ENCODE measurements around the gene CRYBG1.
"Not testable (repeated sequence)": the region's sequence is repeated elsewhere in the genome, so short reads cannot be mapped to it uniquely, and the experiment has no call there.

The CRYBG1 gene

DNA sequence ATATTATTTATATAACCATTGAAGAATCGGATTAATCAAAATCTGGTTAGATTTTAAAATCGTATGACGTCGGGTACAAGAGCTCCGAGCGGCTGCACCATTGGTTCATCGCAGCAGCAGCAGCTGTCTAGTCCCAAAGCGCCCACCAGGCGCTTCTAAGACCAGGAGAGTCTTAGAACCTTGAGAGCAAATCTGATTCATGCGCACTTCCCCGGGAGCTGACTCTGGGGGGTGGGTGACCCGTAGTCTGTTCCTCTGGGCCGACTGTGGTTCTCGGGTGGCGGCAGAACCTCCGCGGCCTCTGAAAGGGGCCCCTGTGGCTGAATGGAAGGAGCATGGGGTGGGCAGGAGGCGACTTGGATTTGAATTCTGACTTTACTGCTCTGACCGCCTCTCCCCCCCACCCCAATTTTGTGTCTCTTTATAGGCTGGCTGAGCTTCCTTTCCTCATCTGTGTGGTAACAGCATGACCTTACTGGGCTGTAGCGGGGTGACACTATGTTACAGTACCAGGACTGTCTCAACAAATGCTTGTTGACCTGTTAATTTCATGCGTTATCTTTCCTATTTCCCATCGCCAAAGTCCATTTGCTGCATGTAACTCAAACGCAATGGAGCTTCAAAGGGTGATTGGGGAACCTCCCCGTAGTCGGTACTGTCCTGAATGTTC lies 149.0 kb downstream of the CRYBG1 start:
- no peak for DNase-seq (ENCODE audit: low spot score)

DNA sequence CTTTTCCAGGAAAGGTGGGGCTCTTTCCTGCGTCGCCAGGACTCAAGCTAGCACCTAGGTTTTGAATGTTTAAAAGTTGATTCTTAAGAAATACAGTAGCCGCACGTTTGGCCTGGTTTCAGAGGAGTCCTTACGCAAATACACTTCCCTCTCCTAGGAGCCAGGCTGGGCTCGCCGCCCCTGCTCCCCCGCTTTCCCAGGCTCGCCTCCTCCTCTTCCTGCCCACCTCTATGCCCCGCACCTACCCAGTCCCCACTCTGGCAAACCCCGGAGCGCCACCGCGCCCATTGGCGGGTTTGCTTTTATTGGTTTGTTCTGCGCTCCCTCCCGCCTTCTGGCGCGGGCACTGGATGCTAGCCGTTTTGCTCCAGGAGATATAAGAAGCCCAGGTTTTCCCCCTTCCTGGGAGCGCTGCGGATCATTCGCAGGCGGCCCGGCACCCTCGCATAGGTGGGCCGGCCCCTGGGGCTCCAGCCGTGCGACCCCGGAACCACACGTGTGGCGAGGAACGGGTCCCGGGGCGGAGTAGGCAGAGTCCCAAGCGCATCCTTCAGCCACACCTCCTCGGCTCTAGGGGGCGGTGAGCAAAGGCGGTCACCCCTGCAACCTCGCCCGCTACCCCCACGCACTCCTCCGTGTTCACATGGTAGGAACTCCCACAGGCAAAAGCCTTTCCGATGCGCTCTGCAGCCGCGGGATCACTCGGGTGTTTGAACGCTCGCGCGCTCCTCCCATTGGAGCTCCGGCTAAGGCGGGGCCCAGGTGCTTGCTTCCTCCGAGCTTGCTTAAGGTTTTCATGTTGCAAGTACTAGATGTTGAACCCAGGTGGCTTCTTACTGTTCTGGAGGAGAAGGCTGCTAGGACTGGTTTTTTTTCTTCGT lies 149.8 kb downstream of the CRYBG1 start:
- peak; percentile 10 for DNase-seq (ENCODE audit: low spot score)

DNA sequence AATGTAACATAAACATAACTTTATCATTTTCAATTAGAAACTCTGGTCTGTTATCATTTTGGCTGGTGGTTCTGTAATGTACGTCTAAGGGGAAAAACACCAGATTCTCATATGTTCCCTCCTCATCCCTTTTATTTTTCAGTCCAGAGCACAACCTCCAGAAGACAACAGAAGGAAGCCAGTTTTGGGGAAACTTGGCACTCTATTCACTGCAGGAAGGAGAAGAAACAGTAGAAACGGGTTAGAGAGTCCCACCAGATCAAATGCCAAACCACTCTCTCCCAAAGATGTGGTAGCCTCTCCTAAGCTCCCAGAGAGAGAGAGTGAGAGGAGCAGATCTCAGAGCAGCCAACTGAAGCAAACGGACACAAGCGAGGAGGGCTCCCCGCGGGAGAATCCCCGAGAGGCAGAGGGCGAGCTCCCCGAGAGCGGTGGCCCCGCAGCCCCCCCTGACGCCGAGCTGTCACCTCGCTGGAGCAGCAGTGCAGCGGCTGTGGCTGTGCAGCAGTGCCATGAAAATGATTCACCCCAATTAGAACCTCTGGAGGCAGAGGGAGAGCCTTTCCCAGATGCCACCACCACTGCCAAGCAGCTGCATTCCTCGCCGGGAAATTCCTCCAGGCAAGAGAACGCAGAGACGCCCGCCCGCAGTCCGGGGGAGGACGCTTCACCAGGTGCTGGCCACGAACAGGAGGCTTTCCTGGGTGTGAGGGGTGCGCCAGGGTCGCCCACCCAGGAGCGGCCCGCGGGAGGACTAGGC lies 151.0 kb downstream of the CRYBG1 start:
- no peak for DNase-seq (ENCODE audit: low spot score)

DNA sequence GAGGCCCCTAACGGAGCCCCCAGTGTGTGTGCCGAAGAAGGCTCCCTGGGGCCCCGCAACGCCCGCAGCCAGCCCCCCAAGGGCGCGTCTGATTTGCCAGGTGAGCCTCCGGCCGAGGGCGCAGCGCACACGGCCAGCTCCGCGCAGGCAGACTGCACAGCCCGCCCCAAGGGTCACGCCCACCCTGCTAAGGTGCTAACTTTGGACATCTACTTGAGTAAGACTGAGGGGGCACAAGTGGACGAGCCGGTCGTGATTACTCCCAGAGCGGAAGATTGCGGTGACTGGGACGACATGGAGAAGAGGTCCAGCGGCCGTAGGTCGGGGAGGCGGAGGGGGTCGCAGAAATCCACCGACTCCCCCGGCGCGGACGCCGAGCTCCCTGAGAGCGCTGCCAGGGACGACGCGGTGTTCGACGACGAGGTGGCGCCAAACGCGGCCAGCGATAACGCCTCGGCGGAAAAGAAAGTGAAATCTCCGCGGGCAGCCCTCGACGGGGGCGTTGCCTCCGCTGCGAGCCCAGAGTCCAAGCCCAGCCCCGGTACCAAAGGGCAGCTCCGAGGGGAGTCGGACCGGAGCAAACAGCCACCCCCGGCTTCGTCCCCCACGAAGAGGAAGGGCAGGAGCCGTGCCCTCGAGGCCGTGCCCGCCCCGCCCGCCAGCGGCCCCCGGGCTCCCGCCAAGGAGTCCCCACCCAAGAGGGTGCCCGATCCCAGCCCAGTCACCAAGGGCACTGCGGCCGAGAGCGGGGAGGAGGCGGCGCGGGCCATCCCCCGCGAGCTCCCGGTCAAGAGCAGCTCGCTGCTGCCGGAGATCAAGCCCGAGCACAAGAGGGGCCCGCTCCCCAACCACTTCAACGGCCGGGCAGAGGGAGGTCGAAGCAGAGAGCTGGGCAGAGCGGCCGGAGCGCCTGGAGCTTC lies 151.8 kb downstream of the CRYBG1 start:
- DNase-seq (ENCODE audit: low spot score): peak; percentile 17

DNA sequence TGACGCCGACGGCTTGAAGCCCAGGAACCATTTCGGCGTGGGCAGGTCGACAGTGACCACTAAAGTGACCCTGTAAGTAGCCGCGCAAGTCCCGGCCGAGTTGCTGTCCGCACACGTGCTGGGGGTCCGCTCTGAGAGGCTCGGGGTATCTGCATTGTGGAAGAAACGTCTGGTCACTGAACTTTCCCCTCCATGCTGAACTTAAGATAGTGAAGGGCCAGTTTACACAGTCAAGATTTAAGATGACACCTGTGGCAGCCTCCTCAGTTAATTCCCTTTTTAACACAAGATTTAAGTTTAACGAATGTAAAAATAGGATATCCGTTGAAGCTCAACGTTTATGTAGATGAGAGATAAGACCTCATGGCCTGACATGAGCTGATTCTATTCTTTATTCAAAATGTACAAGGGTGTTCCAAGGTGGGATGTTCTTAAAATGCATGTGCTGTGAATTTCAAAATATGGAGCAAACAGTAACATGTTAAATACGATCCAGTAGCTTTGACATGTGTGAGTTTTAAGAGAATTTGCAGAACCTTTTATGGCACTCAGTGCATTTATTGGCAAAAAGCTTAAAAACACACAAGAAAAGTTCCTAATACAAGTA lies 152.6 kb downstream of the CRYBG1 start:
- no peak for DNase-seq (ENCODE audit: low spot score)

DNA sequence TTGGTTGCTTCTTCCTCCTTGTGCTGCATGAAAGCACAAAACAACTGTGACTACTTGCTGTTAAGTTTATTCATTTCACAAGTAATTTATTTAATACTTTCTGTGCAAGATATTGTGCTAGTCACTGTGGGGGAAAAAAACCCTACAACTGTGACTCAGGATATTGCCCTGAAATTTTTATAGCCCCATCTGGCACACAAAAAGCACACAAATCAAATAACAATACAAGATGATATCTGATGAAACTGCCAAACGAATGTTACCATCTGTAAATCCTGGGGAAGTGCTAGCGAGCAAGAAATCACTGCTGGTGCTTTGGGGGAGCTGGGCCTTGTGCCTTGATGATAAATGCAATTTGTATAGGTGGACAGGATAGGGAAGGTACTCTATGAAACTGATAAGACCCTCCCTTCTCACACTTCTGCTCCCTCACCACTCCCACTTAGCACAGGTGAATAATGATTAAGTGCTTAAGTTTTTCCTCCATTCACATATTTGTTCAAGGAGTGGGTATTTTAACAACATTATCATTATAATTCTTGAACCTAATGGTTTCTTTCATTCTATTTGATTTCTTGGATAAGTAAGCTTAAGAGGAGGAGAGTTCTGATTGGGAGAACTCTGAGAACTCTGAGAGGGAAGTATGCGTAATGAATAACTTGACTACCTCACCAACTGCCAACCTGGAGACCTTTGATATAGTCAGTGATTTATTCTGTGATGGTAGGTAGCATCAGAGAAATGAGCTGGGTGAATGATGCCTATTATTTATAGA lies 153.5 kb downstream of the CRYBG1 start:
- DNase-seq (ENCODE audit: low spot score): peak; percentile 41

DNA sequence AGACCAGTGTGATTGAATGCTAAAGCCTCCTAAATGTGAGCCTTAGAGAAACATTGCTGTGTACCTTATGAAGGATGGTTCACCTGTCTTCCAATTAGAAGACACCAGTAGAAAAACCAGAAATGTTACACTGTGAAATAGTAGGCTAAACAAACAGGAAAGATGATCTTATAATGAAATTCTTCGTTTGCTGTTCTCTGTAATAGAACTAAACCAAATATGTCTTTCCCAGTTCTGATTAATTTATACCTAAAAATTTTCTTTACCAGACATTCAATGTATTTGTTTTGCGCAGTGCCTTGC lies 154.0 kb downstream of the CRYBG1 start:
- no peak for DNase-seq (ENCODE audit: low spot score)

DNA sequence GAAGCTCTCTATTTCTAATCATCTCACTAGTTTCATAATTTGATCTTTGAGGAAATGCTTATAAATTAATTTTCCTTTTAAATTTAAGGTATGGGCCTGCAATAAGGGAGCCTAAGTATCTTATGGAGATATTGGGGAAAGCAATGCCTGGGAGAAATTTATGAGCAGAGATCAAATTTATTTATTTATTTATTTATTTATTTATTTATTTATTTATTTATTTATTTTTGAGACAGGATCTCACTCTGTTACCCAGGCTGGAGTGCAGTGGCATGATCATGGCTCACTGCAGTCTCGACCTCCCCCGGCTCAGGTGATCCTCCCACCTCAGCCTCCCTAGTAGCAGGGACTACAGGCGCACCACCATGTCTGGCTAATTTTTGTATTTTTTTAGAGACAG lies 155.1 kb downstream of the CRYBG1 start:
- DNase-seq (ENCODE audit: low spot score): not testable (repeated sequence)

DNA sequence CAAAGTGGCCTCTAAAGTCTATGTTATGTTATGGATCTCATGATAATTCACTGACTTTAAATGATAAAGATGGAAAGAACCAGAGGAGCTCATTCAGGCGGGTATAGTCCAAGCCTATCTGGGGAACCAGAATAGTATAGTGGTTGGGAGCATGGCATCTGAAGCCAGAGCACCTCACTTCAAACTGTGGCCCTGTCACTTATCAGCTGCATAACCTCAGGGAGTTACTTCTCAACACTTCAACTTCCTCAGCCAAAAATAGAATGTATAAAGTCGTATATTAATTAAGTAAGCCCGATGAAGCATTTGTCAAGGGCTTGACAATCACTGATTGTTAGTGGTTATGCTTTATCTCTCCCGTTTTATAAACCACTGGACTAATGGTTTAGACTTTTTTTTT lies 156.1 kb downstream of the CRYBG1 start:
- DNase-seq (ENCODE audit: low spot score): no peak

DNA sequence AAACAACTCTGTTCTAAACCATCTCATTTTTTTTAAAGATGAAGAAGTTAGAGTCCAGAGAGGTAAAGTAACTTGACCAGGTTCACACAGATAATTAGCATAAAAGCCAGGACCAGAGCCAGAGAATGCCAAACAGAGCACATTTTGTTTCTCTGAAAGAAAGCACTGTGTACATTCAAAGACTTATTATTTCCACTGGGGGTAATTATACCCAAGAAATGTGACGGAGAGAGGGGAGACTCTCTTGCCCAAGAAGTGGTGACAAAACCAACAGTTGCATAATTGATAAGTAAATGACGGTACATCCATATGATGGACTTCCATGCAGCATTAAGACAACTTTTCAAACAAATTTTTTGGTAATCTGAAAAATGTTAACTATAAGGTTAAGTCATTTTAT lies 157.2 kb downstream of the CRYBG1 start:
- no peak for DNase-seq (ENCODE audit: low spot score)

DNA sequence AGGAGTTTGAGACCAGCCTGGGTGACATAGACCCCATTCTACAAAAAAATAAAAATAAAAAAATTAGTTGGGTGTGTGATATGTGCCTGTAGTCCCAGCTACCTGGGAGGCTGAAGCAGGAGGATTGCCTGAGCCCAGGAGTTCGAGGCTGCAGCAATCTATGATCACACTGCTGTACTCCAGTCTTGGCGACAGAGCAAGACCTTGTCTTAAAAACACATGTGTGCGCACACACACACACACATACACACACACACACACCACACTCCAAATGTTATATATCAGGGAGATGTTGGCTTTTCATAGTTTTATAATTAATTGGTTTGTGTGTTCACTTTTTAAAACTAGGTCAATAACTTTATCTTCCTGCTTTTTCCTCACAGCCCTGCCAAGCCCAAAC lies 158.2 kb downstream of the CRYBG1 start:
- no peak for DNase-seq (ENCODE audit: low spot score)

DNA sequence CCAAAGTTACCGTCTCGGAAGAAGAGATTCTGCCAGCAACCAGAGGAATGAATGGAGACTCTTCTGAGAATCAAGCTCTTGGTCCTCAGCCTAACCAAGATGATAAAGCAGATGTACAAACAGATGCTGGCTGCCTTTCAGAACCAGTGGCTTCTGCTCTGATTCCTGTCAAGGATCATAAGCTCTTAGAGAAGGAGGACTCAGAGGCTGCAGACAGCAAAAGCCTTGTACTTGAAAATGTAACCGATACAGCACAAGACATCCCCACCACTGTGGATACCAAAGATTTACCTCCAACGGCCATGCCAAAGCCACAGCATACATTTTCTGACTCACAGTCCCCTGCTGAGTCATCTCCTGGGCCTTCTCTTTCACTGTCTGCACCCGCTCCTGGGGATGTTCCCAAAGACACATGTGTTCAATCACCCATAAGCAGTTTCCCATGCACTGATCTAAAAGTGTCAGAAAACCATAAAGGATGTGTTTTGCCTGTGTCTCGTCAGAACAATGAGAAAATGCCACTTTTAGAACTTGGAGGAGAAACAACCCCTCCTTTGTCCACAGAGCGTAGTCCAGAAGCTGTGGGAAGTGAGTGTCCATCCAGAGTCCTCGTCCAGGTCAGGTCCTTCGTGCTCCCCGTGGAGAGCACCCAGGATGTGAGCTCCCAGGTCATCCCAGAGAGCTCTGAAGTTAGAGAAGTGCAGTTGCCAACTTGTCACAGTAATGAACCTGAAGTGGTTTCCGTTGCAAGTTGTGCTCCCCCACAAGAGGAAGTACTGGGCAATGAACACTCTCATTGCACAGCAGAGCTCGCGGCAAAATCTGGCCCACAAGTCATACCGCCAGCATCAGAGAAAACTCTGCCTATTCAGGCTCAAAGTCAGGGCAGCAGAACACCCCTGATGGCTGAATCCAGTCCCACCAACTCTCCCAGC lies 159.2 kb downstream of the CRYBG1 start:
- DNase-seq (ENCODE audit: low spot score): peak; percentile 55

DNA sequence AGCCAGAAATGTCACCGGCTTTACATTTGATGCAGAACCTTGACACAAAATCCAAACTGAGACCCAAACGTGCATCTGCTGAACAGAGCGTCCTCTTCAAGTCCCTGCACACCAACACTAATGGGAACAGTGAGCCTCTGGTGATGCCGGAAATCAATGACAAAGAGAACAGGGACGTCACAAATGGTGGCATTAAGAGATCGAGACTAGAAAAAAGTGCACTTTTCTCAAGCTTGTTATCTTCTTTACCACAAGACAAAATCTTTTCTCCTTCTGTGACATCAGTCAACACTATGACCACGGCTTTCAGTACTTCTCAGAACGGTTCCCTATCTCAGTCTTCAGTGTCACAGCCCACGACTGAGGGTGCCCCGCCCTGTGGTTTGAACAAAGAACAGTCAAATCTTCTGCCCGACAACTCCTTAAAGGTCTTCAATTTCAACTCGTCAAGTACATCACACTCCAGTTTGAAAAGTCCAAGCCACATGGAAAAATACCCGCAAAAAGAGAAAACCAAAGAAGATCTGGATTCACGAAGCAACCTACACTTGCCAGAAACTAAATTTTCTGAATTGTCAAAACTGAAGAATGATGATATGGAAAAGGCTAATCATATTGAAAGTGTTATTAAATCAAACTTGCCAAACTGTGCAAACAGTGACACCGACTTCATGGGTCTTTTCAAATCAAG lies 160.3 kb downstream of the CRYBG1 start:
- no peak for DNase-seq (ENCODE audit: low spot score)

DNA sequence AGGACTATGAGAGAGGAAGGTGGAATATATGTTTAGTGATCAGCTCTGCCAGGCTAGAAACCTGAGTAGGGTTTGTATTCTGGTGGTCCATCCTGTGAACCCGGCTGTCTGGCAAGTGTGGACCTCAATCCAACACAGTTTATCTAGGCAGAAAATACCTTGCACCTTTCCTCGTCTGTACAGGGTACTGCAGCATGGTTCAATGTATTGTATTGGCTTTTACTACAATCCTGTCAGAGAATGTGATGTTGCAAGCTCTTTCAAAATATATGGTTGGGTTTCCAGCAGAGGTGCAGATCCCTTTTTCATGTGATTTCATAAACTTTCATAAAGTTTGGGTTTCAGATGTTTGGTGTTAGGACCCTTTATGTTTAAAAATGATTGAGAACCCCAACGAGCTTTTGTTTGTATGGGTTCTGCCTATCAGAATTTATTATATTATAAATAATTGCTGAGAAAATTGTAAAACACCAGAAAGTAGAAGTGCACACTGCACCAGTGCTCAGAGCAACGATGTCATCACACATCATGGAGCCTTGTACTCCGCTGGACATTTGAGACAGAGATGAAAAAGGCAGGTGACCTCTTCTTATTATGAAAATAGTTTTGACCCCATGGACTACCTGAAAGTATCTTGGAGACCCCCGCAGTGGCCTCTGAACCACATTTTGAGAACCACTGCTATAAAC lies 162.2 kb downstream of the CRYBG1 start:
- DNase-seq (ENCODE audit: low spot score): no peak

DNA sequence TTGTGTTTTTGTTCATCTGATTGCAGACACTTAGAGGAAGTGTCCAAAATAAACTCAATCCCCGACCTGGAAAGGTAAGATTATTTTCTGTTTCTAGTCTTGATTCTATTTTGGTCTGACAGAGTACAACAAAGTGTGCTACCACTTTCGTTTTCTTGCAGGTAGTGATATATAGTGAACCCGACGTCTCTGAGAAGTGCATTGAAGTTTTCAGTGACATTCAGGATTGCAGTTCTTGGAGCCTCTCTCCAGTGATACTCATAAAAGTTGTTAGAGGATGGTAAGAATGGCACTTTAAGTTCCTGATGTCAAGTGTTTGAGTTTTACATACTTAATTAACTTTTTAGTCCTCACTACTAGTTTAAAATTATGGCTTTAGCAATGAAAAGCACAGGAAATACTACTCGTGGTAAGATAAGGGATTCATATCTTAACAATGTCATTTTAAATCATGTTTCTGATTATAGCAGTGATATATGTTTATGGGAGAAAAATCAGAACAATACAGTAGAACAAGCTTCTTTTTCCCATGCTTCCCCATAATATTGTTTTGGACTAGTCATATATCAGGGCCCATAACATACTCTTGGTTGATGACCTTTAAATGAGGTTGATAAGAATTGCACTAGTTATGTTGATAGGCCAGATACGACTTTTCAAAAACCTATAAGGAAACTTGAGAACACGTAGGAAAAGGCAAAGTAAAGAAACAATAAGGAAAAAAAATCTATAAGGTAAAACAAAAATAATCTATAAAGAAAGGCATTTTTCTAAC lies 164.8 kb downstream of the CRYBG1 start:
- DNase-seq (ENCODE audit: low spot score): no peak

DNA sequence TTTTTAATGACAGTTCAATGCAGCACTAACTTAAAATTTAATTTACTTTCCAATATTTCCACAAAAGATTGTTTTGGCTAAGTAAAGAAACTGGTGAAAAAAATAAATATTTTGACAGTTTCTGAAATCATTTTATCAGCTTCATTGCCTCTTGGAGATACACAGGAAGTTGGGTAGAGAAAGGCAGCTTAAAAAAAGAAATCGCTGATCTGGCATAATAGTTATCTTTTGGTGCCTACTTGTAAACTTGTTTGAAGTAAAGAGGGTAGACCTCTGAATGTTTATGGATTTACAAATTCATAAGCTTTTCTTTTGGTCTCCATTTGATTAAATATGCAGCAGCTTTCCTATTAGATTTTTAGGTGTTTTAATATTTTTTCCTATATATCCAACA lies 165.4 kb downstream of the CRYBG1 start:
- DNase-seq (ENCODE audit: low spot score): no peak

DNA sequence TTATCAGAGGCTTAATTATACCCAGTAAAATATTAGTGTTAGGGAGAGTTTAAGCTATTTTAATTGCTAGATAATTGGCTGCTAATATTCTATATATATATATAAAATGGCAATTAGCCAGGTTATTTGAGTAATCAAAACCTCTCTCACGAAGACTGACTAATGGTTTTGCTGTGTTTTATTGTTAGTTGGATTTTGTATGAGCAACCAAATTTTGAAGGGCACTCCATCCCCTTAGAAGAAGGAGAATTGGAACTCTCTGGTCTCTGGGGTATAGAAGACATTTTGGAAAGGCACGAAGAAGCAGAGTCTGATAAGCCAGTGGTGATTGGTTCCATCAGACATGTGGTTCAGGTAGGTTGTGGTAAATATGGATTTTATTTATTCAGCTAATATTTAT lies 166.6 kb downstream of the CRYBG1 start:
- DNase-seq (ENCODE audit: low spot score): no peak

DNA sequence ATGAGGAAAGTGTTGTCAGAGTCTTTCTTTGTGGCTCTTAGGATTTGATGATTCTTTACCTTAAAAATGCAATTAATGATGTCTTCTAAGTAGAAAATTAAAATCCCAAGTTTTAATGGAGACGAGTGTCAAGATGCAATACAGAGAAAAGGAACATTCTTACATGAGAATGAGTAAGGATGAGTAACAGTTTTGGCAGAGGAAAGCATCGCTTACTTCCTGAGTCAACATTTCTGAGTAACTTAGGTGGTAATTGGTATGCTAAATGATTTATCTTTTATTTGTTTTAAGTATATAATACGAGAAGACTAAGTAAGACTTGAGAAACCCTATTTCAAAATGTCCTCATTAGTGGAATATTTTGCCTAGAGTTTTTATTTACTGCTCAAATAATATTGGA lies 167.5 kb downstream of the CRYBG1 start:
- DNase-seq (ENCODE audit: low spot score): no peak
